ENCODE measurements around the gene MYCN. TPM values are rescaled to one million over a fixed set of nuclear protein-coding genes. Genes with fewer than 3 reads are reported as not detected.
A peak's percentile ranks its signal among the peaks of the same experiment; 100 is the strongest.

Gene MYCN
- total RNA-seq, 2 donors from 2014 or later, result 0.14 to 3.5 TPM

DNA sequence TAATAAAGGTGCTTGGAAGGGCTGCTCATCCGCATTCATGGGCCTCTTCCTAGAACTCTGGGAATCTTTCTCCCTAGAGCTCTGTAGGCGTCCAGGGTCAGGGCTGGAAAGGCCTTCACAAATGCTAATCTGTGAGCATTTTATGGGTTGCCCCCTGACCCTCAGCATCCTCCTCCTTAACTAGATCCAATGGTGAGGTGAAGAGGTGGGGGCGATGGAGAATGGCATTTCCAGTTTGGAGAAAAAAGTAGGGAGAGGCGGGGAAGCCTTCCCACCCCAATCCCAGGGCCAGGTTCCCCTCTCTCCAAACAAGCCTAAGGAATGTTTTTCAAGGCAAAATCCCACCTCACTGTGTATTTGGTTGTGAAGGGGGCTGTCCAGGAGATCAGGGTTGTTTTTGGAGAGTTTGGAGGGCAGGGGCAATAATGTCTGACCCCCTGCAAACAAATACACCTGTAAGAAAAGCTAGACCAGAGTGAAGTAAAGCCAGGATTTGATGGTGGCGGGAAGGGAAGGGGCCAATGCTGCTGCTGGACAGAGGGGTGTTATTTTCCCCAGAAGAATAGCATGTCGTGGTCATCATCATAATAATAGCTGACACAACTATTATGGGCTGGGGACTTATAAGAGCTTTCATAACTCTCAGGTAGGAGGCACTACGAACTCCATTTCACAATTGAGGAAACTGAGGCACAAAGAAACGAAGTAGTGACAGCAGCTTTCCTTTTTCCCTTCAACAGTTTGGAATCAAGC, 1.4 kb upstream of the MYCN start:
- Histone ChIP-seq H3K27ac (no peak overlapping the region), H3K27me3 (replicated peaks; ENCODE audit: insufficient read depth) (peaks cover 3% of the 10 kb centered on the region), H3K9me3 (no peaks in the 10 kb centered on the region), H3K4me1 (replicated peaks) (peaks cover 14% of the 10 kb centered on the region), H3K4me3 (peak overlapping the region in 1 of 2 donors; percentile 28), H3K36me3 (no peaks in the 10 kb centered on the region)
- no peak for TF ChIP-seq POLR2A (IDR thresholded peaks at IDR 0.05)
- TF ChIP-seq CTCF (IDR thresholded peaks at IDR 0.05), result no peak
- WGBS, result 72% methylated on average over 8 of the region's 8 CpGs
- no peak for DNase-seq (ENCODE audit: low spot score)
- intact Hi-C loops (cut with DNase I), result loop anchor here (5.0 kb wide), 1 partner anchor 343 kb away; no protein-coding TSS in a partner anchor

- intact Hi-C loops (cut with DNase I), result loop anchor here (5.0 kb wide), 1 partner anchor 343 kb away; no protein-coding TSS in a partner anchor
- 2% methylated on average over 21 of the region's 21 CpGs for WGBS
- peak overlapping the region; percentile 28 to 35 for H3K4me3 ChIP-seq
- H3K4me1 ChIP-seq (replicated peaks), result peaks cover 14% of the 10 kb centered on the region
- H3K36me3 ChIP-seq, result no peaks in the 10 kb centered on the region
- H3K27ac ChIP-seq, result no peak overlapping the region
- peak; percentile 52 for DNase-seq (ENCODE audit: low spot score)
- H3K9me3 ChIP-seq, result no peaks in the 10 kb centered on the region
- TF ChIP-seq CTCF (IDR thresholded peaks at IDR 0.05) (peak in 2 of 4 experiments; percentile 75 to 80), POLR2A (IDR thresholded peaks at IDR 0.05) (no peak), POLR2AphosphoS5 (IDR thresholded peaks at IDR 0.05) (no peak)
- H3K27me3 ChIP-seq (replicated peaks; ENCODE audit: insufficient read depth), result peaks cover 3% of the 10 kb centered on the region
Observed at GRCh38 chr2:15939556-15939853, 845 bp upstream of the MYCN start.

DNA sequence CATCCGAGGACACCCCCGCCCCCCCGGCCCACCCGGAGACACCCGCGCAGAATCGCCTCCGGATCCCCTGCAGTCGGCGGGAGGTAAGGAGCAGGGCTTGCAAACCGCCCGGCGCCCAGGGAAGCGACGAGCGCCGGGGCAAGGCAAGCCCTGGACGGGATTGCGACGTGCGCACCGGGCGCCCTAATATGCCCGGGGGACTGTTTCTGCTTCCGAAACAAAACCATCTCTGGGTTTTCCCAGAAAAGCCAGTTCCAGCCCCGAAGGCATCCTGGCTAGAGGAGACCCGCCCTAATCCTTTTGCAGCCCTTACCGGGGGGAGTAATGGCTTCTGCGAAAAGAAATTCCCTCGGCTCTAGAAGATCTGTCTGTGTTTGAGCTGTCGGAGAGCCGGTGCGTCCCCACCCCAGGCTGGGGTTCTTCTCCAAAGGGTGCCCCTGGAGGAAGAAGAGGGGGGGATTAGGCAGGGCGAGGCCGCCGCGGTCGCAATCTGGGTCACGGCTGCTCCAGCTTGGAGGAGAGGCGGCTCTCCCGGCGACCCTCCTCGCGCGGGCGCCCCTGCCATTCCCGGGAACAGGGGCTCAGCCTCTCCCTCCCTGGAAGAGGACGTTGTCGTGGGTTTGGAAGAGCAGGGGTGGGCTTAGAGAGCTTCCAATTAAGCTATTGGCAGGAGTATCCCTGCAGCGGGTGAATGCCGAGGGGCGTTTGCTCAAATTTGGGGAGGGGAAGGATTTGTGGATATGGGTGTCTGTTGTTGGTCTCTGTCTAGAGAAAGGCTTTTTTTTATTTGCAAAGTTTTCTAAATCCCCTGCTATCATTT, 521 bp downstream of the MYCN start:
- no peak for DNase-seq (ENCODE audit: low spot score)
- TF ChIP-seq CTCF (IDR thresholded peaks at IDR 0.05), result no peak
- TF ChIP-seq POLR2AphosphoS5 (IDR thresholded peaks at IDR 0.05), result no peak
- TF ChIP-seq POLR2A (IDR thresholded peaks at IDR 0.05), result no peak
- Histone ChIP-seq H3K27me3 (replicated peaks; ENCODE audit: insufficient read depth) (peaks cover 3% of the 10 kb centered on the region), H3K4me1 (replicated peaks) (peaks cover 14% of the 10 kb centered on the region), H3K4me3 (peak overlapping the region; percentile 28 to 35), H3K36me3 (no peaks in the 10 kb centered on the region), H3K9me3 (no peaks in the 10 kb centered on the region), H3K27ac (no peak overlapping the region)
- intact Hi-C loops (cut with DNase I), result loop anchor here (2.0 to 10.0 kb wide), 3 partner anchors 306 to 674 kb away; no protein-coding TSS in a partner anchor
- WGBS, result under 1% methylated on average over 21 of the region's 52 CpGs

GRCh38 chr2:15941481-15941850, 1.1 kb downstream of the MYCN start:
- Histone ChIP-seq H3K36me3 (no peaks in the 10 kb centered on the region), H3K4me3 (peak overlapping the region; percentile 28 to 35), H3K4me1 (replicated peaks) (peaks cover 14% of the 10 kb centered on the region), H3K27ac (no peak overlapping the region), H3K9me3 (no peaks in the 10 kb centered on the region), H3K27me3 (replicated peaks; ENCODE audit: insufficient read depth) (peaks cover 3% of the 10 kb centered on the region)
- no peak for DNase-seq (ENCODE audit: low spot score)
- no peak for TF ChIP-seq CTCF (IDR thresholded peaks at IDR 0.05)
- no peak for TF ChIP-seq POLR2AphosphoS5 (IDR thresholded peaks at IDR 0.05)
- no peak for TF ChIP-seq POLR2A (IDR thresholded peaks at IDR 0.05)
- 1% methylated on average over 14 of the region's 14 CpGs for WGBS
- intact Hi-C loops (cut with DNase I), result loop anchor here (2.0 to 10.0 kb wide), 3 partner anchors 307 to 673 kb away; no protein-coding TSS in a partner anchor

All from prostate gland (tissue), 2 donors.